Cardiac fibroblast (primary cell): Measurements from ENCODE around the gene C2CD3.
"Not testable (repeated sequence)": the region's sequence is repeated elsewhere in the genome, so short reads cannot be mapped to it uniquely, and the experiment has no call there.

Source experiments
- DNase-seq, 2 donors: peaks; one replicate each; pipeline versions ENCODE4 v3.0.0 to v3.0.0-alpha.2; 2010; ENCODE audit warnings: low read depth in 2 of 2
- H3K4me3 ChIP-seq, 2 donors: replicated peaks in 1 of 2; 1 replicate in 1 of 2; 2 replicates in 1 of 2; pipeline ENCODE4 v1.5.1; 2011; ENCODE audit warnings: low read depth in 2 of 2, low read length in 2 of 2, mild to moderate bottlenecking in 2 of 2, moderate library complexity in 1 of 2
- CTCF ChIP-seq: IDR thresholded peaks from one replicate; pipeline ENCODE4 v1.5.1; 2011; ENCODE audit warnings: low read depth, mild to moderate bottlenecking, low read length, inconsistent platforms

Gene C2CD3

GRCh38 chr11:73990730-73991129, 180.1 kb downstream of the C2CD3 start:
- TF ChIP-seq CTCF, result no peak
- no peak for DNase-seq
- no peak overlapping the region for H3K4me3 ChIP-seq

- no peak overlapping the region for H3K4me3 ChIP-seq
- DNase-seq, result peak in 1 of 2 donors; percentile 25
- TF ChIP-seq CTCF, result no peak
These were observed 181.6 kb downstream of the C2CD3 start for GRCh38 chr11:73989156-73989555.

- H3K4me3 ChIP-seq, result no peak overlapping the region
- DNase-seq, result no peak
- TF ChIP-seq CTCF, result no peak
These were observed 182.6 kb downstream of the C2CD3 start for GRCh38 chr11:73988227-73988626.

- H3K4me3 ChIP-seq, DNase-seq: not testable (repeated sequence)
These were observed 185.1 kb downstream of the C2CD3 start for GRCh38 chr11:73985661-73986060.

- DNase-seq, result no peak
- TF ChIP-seq CTCF, result no peak
- peak overlapping the region in 1 of 2 donors; percentile 61 for H3K4me3 ChIP-seq
These were observed 186.9 kb downstream of the C2CD3 start for GRCh38 chr11:73983741-73984538.

GRCh38 chr11:73982990-73983740, 187.6 kb downstream of the C2CD3 start:
- DNase-seq, result peak; percentile 80 to 83
- peak overlapping the region; percentile 57 to 61 for H3K4me3 ChIP-seq
- no peak for TF ChIP-seq CTCF

GRCh38 chr11:73982595-73982989, 188.2 kb downstream of the C2CD3 start, which contains the start of gene UCP2:
Gene UCP2 (minus strand): TSS chr11:73982843. CDS start chr11:73978378, 4,465 bp downstream.
- peak in 1 of 2 donors; percentile 64 for DNase-seq
- no peak for TF ChIP-seq CTCF
- H3K4me3 ChIP-seq, result peak within 1 kb of the TSS; percentile 57 to 61
